ENCODE results near the gene TRAK1.

The TRAK1 gene

GRCh38 chr3:42236611-42237010, 145.5 kb downstream of the TRAK1 start:
- H3K27ac ChIP-seq (replicated peaks): no peak overlapping the region
- no peak overlapping the region for H3K4me3 ChIP-seq (replicated peaks; ENCODE audit: insufficient read depth, low read length)
- no peak for TF ChIP-seq CTCF (IDR thresholded peaks at IDR 0.05; ENCODE audit: insufficient read depth, low read length)
- TF ChIP-seq REST (IDR thresholded peaks at IDR 0.05; ENCODE audit: insufficient replicate concordance, low read depth): no peak
- TF ChIP-seq SPI1 (IDR thresholded peaks at IDR 0.05; ENCODE audit: borderline replicate concordance, low read depth): no peak
- TF ChIP-seq GABPA (IDR thresholded peaks at IDR 0.05; ENCODE audit: low read depth): no peak
- no peak for TF ChIP-seq POLR2AphosphoS5 (IDR thresholded peaks at IDR 0.05; ENCODE audit: low read depth)
- no peaks in the 10 kb centered on the region for H3K27me3 ChIP-seq (ENCODE audit: insufficient read depth, poor library complexity, severe bottlenecking)
- no peak for DNase-seq (ENCODE audit: low read depth in 1 of 2, low spot score in 1 of 2)

GRCh38 chr3:42246091-42246490, 154.9 kb downstream of the TRAK1 start:
- H3K27me3 ChIP-seq (ENCODE audit: insufficient read depth, poor library complexity, severe bottlenecking): no peaks in the 10 kb centered on the region
- H3K27ac ChIP-seq (replicated peaks): no peak overlapping the region
- H3K4me3 ChIP-seq (replicated peaks; ENCODE audit: insufficient read depth, low read length): no peak overlapping the region
- DNase-seq (ENCODE audit: low read depth in 1 of 2, low spot score in 1 of 2): no peak
- no peak for TF ChIP-seq GABPA (IDR thresholded peaks at IDR 0.05; ENCODE audit: low read depth)
- TF ChIP-seq POLR2AphosphoS5 (IDR thresholded peaks at IDR 0.05; ENCODE audit: low read depth): no peak
- no peak for TF ChIP-seq REST (IDR thresholded peaks at IDR 0.05; ENCODE audit: insufficient replicate concordance, low read depth)
- TF ChIP-seq CTCF (IDR thresholded peaks at IDR 0.05; ENCODE audit: insufficient read depth, low read length): no peak
- TF ChIP-seq SPI1 (IDR thresholded peaks at IDR 0.05; ENCODE audit: borderline replicate concordance, low read depth): no peak

GRCh38 chr3:42247576-42248027, 156.4 kb downstream of the TRAK1 start:
- Histone ChIP-seq H3K4me3 (replicated peaks; ENCODE audit: insufficient read depth, low read length) (no peak overlapping the region), H3K27me3 (ENCODE audit: insufficient read depth, poor library complexity, severe bottlenecking) (no peaks in the 10 kb centered on the region), H3K27ac (replicated peaks) (no peak overlapping the region)
- DNase-seq (ENCODE audit: low read depth in 1 of 2, low spot score in 1 of 2): peak; percentile 25 to 58
- no peak for TF ChIP-seq POLR2AphosphoS5 (IDR thresholded peaks at IDR 0.05; ENCODE audit: low read depth)
- TF ChIP-seq REST (IDR thresholded peaks at IDR 0.05; ENCODE audit: insufficient replicate concordance, low read depth): no peak
- no peak for TF ChIP-seq SPI1 (IDR thresholded peaks at IDR 0.05; ENCODE audit: borderline replicate concordance, low read depth)
- TF ChIP-seq CTCF (IDR thresholded peaks at IDR 0.05; ENCODE audit: insufficient read depth, low read length): peak; percentile 56
- no peak for TF ChIP-seq GABPA (IDR thresholded peaks at IDR 0.05; ENCODE audit: low read depth)
